ENCODE measurements around the gene TENM4. TPM values are rescaled to one million over a fixed set of nuclear protein-coding genes. Genes with fewer than 3 reads are reported as not detected.

TENM4 gene
- total and polyA plus RNA-seq, 2 of the 13 experiments (the other 11 are each of a cell fraction or from before 2014, with no cell fraction given), result not detected

DNA sequence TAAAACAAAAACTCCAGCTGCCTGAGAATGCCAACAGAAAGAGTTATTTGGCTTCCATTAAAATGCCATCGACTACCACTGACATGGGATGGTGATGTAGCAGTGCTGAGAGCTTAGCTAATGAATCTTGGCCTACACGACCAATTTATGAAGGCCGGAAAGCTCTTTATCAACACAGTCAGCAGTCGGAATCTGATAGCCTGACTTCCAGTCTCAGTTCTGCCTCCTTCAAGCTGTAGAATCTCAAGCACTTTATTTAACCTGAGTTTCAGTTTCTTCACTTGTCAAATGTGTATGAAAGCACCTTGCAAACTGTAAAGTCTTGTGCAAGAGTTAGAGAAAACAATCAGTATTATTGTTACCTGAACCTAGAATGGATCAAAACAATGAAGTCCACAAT, 530.5 kb downstream of the TENM4 start (continued):
- TF ChIP-seq, protein P1, sequence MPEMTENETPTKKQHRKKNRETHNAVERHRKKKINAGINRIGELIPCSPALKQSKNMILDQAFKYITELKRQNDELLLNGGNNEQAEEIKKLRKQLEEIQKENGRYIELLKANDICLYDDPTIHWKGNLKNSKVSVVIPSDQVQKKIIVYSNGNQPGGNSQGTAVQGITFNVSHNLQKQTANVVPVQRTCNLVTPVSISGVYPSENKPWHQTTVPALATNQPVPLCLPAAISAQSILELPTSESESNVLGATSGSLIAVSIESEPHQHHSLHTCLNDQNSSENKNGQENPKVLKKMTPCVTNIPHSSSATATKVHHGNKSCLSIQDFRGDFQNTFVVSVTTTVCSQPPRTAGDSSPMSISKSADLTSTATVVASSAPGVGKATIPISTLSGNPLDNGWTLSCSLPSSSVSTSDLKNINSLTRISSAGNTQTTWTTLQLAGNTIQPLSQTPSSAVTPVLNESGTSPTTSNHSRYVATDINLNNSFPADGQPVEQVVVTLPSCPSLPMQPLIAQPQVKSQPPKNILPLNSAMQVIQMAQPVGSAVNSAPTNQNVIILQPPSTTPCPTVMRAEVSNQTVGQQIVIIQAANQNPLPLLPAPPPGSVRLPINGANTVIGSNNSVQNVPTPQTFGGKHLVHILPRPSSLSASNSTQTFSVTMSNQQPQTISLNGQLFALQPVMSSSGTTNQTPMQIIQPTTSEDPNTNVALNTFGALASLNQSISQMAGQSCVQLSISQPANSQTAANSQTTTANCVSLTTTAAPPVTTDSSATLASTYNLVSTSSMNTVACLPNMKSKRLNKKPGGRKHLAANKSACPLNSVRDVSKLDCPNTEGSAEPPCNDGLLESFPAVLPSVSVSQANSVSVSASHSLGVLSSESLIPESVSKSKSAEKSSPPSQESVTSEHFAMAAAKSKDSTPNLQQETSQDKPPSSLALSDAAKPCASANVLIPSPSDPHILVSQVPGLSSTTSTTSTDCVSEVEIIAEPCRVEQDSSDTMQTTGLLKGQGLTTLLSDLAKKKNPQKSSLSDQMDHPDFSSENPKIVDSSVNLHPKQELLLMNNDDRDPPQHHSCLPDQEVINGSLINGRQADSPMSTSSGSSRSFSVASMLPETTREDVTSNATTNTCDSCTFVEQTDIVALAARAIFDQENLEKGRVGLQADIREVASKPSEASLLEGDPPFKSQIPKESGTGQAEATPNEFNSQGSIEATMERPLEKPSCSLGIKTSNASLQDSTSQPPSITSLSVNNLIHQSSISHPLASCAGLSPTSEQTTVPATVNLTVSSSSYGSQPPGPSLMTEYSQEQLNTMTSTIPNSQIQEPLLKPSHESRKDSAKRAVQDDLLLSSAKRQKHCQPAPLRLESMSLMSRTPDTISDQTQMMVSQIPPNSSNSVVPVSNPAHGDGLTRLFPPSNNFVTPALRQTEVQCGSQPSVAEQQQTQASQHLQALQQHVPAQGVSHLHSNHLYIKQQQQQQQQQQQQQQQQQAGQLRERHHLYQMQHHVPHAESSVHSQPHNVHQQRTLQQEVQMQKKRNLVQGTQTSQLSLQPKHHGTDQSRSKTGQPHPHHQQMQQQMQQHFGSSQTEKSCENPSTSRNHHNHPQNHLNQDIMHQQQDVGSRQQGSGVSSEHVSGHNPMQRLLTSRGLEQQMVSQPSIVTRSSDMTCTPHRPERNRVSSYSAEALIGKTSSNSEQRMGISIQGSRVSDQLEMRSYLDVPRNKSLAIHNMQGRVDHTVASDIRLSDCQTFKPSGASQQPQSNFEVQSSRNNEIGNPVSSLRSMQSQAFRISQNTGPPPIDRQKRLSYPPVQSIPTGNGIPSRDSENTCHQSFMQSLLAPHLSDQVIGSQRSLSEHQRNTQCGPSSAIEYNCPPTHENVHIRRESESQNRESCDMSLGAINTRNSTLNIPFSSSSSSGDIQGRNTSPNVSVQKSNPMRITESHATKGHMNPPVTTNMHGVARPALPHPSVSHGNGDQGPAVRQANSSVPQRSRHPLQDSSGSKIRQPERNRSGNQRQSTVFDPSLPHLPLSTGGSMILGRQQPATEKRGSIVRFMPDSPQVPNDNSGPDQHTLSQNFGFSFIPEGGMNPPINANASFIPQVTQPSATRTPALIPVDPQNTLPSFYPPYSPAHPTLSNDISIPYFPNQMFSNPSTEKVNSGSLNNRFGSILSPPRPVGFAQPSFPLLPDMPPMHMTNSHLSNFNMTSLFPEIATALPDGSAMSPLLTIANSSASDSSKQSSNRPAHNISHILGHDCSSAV (CRISPR knock-in tag; IDR thresholded peaks at IDR 0.05; ENCODE audit: borderline replicate concordance), result no peak
- no peak for TF ChIP-seq SRY (CRISPR knock-in tag; IDR thresholded peaks at IDR 0.05)

DNA sequence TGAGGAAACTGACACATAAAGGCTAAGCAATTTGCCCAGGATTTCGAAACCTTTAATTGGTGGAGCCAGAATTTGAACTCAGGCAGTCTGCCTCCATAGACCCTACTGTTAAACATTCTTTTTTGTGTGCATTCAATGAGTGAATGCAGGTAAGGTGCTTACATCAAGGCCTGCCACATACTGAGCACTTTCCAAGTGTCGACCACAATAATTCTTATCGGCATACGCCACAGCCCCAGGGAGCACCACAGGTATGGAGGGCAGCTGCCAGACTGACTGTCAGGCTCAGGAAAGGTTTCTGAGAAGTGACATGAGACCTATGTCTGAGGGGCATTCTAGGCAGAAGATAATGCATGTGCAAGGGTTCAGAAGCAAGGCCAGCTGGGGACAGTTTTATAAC, 531.4 kb downstream of the TENM4 start:
- BruUV-seq (replicated peaks), result no TSS peak
- DNase-seq (ENCODE audit: low spot score), result no peak
- ChIA-PET POLR2A (no interaction called here), CTCF (ENCODE audit: low intra/inter-chr PET ratio, low total read pairs) (no interaction called here)
- TF ChIP-seq EP300 (IDR thresholded peaks at IDR 0.05; ENCODE audit: low read depth in 2 of 2, low read length in 2 of 2) (no peak), EP300 (CRISPR knock-in tag; IDR thresholded peaks at IDR 0.05; ENCODE audit: borderline replicate concordance) (no peak), ZSCAN25 (CRISPR knock-in tag; IDR thresholded peaks at IDR 0.05) (no peak), NFYB (CRISPR knock-in tag; IDR thresholded peaks at IDR 0.05) (no peak), ZNF75D (CRISPR knock-in tag; IDR thresholded peaks at IDR 0.05; ENCODE audit: borderline replicate concordance) (no peak), MAFK (conservative IDR thresholded peaks at IDR 0.05 in 1 of 2, IDR thresholded peaks at IDR 0.05 in 1 of 2; ENCODE audit: low read length in 2 of 2) (no peak)
- TF ChIP-seq, protein P2, sequence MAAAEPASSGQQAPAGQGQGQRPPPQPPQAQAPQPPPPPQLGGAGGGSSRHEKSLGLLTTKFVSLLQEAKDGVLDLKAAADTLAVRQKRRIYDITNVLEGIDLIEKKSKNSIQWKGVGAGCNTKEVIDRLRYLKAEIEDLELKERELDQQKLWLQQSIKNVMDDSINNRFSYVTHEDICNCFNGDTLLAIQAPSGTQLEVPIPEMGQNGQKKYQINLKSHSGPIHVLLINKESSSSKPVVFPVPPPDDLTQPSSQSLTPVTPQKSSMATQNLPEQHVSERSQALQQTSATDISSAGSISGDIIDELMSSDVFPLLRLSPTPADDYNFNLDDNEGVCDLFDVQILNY (CRISPR knock-in tag; conservative IDR thresholded peaks at IDR 0.05), result no peak
- FAIRE-seq, result no peak
- no peaks in the 10 kb centered on the region for H3K79me2 ChIP-seq (ENCODE audit: insufficient read depth, low read length)
- no peak overlapping the region for H3K4me3 ChIP-seq (replicated peaks in 1 of 3; ENCODE audit: insufficient read depth in 1 of 3, low read depth in 2 of 3, low read length in 3 of 3)
- H3K9me3 ChIP-seq (ENCODE audit: low read length), result no peaks in the 10 kb centered on the region
- no peak overlapping the region for H3K27ac ChIP-seq (ENCODE audit: extremely low read length, insufficient read depth, low read length)
- no peak overlapping the region for H3K9ac ChIP-seq (ENCODE audit: insufficient read depth, low read depth, low read length)
- H4K20me1 ChIP-seq (ENCODE audit: insufficient read depth, low read length), result no peaks in the 10 kb centered on the region
- ATAC-seq, result no peak
- intact Hi-C loops (cut with micrococcal nuclease; ENCODE audit: unreplicated experiment) (no loop called here), in situ Hi-C loops (cut with HindIII; ENCODE audit: extremely low pct_ligation_motif_present, low pct_unique_long_range_greater_than_20kb) (no loop called here)
- peaks cover 0 to 7% of the 10 kb centered on the region in 2 experiments; a peak in 2 of 5 replicates for H3K27me3 ChIP-seq (ENCODE audit: control insufficient read depth in 1 of 2, insufficient read depth in 2 of 2, low read length in 2 of 2)
- no peaks in the 10 kb centered on the region for H3K36me3 ChIP-seq (replicated peaks in 1 of 2; ENCODE audit: control insufficient read depth in 1 of 2, insufficient read depth in 2 of 2, low read length in 2 of 2)
- WGBS (ENCODE audit: low lambda C conversion rate), result 47% methylated on average over 4 of the region's 4 CpGs
- H3K4me2 ChIP-seq (ENCODE audit: low read depth, low read length), result no peak overlapping the region
- H3K4me1 ChIP-seq (ENCODE audit: insufficient read depth, low read length), result no peaks in the 10 kb centered on the region
- H2AFZ ChIP-seq (ENCODE audit: low read length), result no peak overlapping the region

All from HepG2 (cell line).